GM12878 (cell line): ENCODE results near the gene TMEM255B.

Experiments
- EZH2 ChIP-seq: IDR thresholded peaks from 2 replicates; pipeline ENCODE4 v1.6.1; 2012; ENCODE audit warnings: low read depth, mild to moderate bottlenecking, control low read depth, inconsistent platforms, low read length, borderline replicate concordance; ENCODE audit not compliant: control insufficient read depth
- POLR2AphosphoS5 ChIP-seq: IDR thresholded peaks from 2 replicates; pipeline ENCODE4 v1.6.1; 2011; ENCODE audit warnings: mild to moderate bottlenecking, low read length, inconsistent platforms
- SPI1 ChIP-seq: IDR thresholded peaks from 2 replicates; pipeline ENCODE4 v1.6.1; 2011; ENCODE audit warnings: low read depth, mild to moderate bottlenecking, low read length, moderate library complexity, borderline replicate concordance; ENCODE audit not compliant: insufficient read depth
- TF ChIP-seq, protein P1 (sequence below): IDR thresholded peaks from 2 replicates; pipeline ENCODE4 v1.6.1; 2012; ENCODE audit warnings: mild to moderate bottlenecking, low read depth, low read length
- TF ChIP-seq, protein P2 (sequence below): IDR thresholded peaks from 2 replicates; pipeline ENCODE4 v1.6.1; 2011; ENCODE audit warnings: low read depth, mild to moderate bottlenecking, low read length, moderate library complexity, borderline replicate concordance; ENCODE audit errors: extremely low read depth

DNA sequence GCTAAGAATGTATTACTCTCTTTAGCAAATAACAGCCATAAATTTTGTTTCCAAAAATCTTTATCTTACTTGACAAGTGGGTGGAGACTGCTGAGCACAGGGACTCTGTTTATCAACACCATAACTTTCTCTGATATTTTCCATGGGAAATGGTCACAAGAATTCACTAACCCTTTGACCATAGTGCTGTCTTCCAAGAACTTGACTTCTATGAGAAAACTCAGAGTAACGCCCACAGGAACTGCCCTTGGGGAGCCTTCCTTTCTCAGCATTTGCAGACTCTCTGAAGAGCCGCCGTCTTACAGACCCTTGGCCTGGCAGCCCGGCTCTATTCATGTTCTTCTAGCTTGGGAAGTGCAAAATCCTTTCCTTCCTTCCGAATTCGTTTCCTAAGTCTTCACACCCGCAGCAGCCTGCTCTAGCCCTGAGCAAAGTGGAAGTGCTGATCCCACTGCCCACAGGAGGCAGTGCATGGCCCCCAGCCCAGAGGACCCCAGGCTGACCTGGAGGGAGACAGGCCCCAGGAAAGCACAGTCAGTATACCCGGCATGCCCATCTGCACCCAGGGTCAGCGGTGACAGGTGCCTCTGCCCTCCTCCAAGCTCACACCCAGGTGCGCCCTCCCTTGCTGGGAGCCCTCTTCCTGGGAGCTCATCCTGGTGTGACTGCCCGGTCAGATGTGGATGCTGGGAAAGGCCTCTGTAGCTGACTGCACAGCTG, 94.7 kb downstream of the TMEM255B start:
- TF ChIP-seq EZH2 (no peak), POLR2AphosphoS5 (no peak), SPI1 (no peak)
- TF ChIP-seq, protein P1, sequence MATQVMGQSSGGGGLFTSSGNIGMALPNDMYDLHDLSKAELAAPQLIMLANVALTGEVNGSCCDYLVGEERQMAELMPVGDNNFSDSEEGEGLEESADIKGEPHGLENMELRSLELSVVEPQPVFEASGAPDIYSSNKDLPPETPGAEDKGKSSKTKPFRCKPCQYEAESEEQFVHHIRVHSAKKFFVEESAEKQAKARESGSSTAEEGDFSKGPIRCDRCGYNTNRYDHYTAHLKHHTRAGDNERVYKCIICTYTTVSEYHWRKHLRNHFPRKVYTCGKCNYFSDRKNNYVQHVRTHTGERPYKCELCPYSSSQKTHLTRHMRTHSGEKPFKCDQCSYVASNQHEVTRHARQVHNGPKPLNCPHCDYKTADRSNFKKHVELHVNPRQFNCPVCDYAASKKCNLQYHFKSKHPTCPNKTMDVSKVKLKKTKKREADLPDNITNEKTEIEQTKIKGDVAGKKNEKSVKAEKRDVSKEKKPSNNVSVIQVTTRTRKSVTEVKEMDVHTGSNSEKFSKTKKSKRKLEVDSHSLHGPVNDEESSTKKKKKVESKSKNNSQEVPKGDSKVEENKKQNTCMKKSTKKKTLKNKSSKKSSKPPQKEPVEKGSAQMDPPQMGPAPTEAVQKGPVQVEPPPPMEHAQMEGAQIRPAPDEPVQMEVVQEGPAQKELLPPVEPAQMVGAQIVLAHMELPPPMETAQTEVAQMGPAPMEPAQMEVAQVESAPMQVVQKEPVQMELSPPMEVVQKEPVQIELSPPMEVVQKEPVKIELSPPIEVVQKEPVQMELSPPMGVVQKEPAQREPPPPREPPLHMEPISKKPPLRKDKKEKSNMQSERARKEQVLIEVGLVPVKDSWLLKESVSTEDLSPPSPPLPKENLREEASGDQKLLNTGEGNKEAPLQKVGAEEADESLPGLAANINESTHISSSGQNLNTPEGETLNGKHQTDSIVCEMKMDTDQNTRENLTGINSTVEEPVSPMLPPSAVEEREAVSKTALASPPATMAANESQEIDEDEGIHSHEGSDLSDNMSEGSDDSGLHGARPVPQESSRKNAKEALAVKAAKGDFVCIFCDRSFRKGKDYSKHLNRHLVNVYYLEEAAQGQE: no peak
- TF ChIP-seq, protein P2, sequence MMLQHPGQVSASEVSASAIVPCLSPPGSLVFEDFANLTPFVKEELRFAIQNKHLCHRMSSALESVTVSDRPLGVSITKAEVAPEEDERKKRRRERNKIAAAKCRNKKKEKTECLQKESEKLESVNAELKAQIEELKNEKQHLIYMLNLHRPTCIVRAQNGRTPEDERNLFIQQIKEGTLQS: no peak
